Neural progenitor cell (in vitro differentiated cells): ENCODE results near the gene ZMYND12.

Experiments
- EZH2 ChIP-seq: fragments of 200-600 bp; sonication (generic); IDR thresholded peaks from 2 replicates; pipeline ENCODE4 v1.6.1; 2017; ENCODE audit warnings: antibody characterized with exemption, mild to moderate bottlenecking, moderate library complexity
- EZH2phosphoT487 ChIP-seq: fragments of 200-600 bp; sonication (generic); IDR thresholded peaks from 2 replicates; pipeline ENCODE4 v1.6.1; 2017; ENCODE audit warnings: antibody characterized with exemption
- TF ChIP-seq, protein P1 (sequence below): fragments of 200-600 bp; sonication (generic); IDR thresholded peaks from 2 replicates; pipeline ENCODE4 v1.5.1; 2017; ENCODE audit warnings: antibody characterized with exemption, mild to moderate bottlenecking

DNA sequence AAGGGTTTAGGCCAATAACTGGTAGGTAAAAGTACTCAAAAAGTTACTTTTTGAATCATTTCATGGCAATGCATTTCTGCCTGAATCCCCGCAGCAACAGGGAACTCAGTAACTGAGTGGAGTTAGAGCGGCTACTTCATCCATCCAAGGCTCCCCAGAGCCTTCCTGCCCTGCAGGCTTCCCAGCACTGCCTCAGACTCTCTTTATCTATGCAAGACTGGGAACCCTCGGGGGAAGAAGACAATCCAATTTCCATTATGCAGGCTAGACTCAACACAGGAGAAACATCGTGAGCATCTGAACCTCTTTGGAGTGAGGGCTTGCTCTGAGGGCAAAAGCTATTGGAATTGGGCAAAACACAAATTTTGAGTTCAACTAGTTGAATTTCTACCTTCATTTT, 23.1 kb downstream of the ZMYND12 start:
- TF ChIP-seq, protein P1, sequence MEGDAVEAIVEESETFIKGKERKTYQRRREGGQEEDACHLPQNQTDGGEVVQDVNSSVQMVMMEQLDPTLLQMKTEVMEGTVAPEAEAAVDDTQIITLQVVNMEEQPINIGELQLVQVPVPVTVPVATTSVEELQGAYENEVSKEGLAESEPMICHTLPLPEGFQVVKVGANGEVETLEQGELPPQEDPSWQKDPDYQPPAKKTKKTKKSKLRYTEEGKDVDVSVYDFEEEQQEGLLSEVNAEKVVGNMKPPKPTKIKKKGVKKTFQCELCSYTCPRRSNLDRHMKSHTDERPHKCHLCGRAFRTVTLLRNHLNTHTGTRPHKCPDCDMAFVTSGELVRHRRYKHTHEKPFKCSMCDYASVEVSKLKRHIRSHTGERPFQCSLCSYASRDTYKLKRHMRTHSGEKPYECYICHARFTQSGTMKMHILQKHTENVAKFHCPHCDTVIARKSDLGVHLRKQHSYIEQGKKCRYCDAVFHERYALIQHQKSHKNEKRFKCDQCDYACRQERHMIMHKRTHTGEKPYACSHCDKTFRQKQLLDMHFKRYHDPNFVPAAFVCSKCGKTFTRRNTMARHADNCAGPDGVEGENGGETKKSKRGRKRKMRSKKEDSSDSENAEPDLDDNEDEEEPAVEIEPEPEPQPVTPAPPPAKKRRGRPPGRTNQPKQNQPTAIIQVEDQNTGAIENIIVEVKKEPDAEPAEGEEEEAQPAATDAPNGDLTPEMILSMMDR: no peak
- TF ChIP-seq EZH2 (no peak), EZH2phosphoT487 (no peak)
